Fibroblast of pulmonary artery (primary cell): Measurements from ENCODE around the gene ARRDC3.

Source experiments
- DNase-seq: peaks from one replicate; pipeline ENCODE4 v3.0.0-alpha.2; 2010; ENCODE audit warnings: low read depth
- H3K4me3 ChIP-seq: replicated peaks from 2 replicates; pipeline ENCODE4 v1.5.1; 2011; ENCODE audit warnings: low read depth, mild to moderate bottlenecking, control low read depth, low read length, moderate library complexity
- TF ChIP-seq, protein P1 (sequence below): IDR thresholded peaks from 2 replicates; pipeline ENCODE4 v1.5.1; 2011; ENCODE audit warnings: mild to moderate bottlenecking, control low read depth, low read length, inconsistent platforms; ENCODE audit errors: missing control alignments

Gene ARRDC3

DNA sequence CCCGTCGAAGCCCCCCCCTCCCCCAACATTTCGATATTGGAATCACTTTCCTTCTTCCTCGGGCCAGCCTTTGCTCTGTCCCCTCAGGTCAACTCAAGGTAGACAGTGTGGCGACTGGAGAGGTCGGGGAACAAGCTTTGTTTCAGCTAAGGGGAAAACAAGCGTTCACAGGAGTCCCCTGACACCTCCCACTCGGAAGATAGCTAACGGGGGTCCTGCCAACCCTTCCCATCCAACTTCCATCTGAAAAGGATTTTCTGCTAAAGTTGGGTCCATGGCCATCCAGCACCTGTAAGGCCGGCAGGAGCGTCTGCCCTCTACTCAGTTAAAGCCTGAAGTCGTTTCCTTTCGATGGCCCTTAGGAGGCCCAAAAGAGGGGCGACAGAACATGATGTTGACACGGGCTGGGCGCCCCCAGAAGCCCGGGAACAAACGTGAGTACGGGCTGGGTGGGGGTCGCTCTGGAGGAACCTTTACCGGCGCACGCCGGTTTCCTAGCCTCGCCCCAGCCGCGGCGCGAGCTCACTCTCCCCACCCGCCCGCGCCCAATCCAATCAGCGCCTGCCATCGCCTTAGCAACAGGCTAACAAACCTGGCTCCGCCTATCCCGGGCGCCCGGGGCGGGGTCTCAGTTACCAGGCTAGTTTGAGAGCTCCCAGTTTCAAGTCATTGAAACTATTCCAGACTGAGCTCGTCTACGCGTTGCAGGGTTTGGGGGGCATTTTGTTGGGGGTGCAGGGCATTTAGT, 2.5 kb downstream of the ARRDC3 start:
- TF ChIP-seq, protein P1, sequence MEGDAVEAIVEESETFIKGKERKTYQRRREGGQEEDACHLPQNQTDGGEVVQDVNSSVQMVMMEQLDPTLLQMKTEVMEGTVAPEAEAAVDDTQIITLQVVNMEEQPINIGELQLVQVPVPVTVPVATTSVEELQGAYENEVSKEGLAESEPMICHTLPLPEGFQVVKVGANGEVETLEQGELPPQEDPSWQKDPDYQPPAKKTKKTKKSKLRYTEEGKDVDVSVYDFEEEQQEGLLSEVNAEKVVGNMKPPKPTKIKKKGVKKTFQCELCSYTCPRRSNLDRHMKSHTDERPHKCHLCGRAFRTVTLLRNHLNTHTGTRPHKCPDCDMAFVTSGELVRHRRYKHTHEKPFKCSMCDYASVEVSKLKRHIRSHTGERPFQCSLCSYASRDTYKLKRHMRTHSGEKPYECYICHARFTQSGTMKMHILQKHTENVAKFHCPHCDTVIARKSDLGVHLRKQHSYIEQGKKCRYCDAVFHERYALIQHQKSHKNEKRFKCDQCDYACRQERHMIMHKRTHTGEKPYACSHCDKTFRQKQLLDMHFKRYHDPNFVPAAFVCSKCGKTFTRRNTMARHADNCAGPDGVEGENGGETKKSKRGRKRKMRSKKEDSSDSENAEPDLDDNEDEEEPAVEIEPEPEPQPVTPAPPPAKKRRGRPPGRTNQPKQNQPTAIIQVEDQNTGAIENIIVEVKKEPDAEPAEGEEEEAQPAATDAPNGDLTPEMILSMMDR = no peak
- peak; percentile 94 for DNase-seq
- H3K4me3 ChIP-seq = peak overlapping the region; percentile 88

DNA sequence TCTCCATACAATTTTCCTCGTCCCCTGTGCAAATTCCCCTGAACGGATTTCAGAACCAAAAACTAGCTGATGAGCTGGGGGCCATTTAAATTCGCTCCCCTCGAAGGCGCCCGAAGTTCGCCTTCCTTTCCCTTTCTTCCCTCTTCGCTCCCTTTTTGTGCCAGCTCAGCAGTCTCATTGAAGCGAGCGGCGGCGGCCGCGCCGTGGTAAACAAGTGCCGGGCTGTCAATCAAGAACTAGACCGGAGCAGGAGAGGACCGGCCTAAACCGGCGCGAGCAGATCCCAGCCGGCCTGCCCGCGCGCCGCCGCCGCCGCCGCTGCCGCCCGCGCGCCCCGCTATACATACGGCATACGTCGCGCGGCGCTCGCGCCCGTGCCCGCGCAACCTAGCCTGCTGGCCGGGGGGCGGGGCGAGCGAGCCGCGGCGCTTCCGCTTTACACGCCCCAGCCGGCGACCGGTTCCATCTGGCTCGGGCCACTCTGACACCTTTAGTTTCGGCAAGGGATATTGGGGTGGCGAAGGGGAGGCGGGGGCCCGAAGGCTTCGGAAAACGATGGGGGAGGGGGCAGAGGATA, 3.1 kb downstream of the ARRDC3 start:
- DNase-seq = peak; percentile 94
- TF ChIP-seq, protein P1 = no peak
- H3K4me3 ChIP-seq = peak overlapping the region; percentile 88

GRCh38 chr5:91379246-91379913, 3.7 kb downstream of the ARRDC3 start:
- TF ChIP-seq, protein P1 = no peak
- DNase-seq = no peak
- H3K4me3 ChIP-seq = peak overlapping the region; percentile 88

DNA sequence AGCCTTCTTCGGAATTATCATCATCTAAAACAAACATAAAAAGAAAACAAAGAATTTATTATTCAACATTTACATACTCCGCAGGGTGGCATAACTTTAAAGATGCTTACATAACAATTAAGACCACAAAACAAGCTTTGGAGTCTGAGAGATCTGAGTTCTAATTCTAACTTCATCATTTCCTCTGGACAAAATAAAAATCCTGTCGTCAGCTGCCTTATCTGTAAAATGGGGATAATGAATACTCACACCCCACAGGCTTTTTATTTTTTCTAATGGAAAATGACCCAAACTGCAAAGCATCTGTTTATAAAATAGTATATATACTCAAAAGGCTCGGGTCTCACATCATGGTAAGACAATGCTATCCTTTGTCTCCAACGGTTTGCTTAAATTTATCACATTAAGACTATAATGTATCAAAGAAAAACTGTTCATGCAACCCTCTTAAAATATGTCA, 4.3 kb downstream of the ARRDC3 start:
- TF ChIP-seq, protein P1 = no peak
- peak overlapping the region; percentile 88 for H3K4me3 ChIP-seq
- DNase-seq = no peak

GRCh38 chr5:91374893-91375520, 8.1 kb downstream of the ARRDC3 start:
- no peak for DNase-seq
- no peak overlapping the region for H3K4me3 ChIP-seq
- TF ChIP-seq, protein P1 = no peak

GRCh38 chr5:91373600-91373999, 9.5 kb downstream of the ARRDC3 start:
- DNase-seq = no peak
- no peak overlapping the region for H3K4me3 ChIP-seq
- TF ChIP-seq, protein P1 = no peak
